K562 (cell line): ENCODE measurements around the gene ZNHIT6. TPM values are rescaled to one million over a fixed set of nuclear protein-coding genes. Genes with fewer than 3 reads are reported as not detected.

ENCODE experiments used
- ATAC-seq: fragments of 200-7000 bp; cut with Tn5 transposase; 3 replicates; pipeline ENCODE4 v1.9.1; 2020; ENCODE audit warnings: moderate library complexity
- BruUV-seq: library from RNA; stranded (reverse); fragments of 400-500 nt; replicated peaks from 2 replicates; lab custom pipeline; 2021; lab: Mats Ljungman, UMichigan
- CTCF ChIA-PET: fragments of 300-600 bp; formaldehyde crosslinking; extraction: SDS; loops from one replicate; lab custom pipeline; 2021; ENCODE audit warnings: low intra/inter-chr PET ratio; lab: Yijun Ruan, JAX
- POLR2A ChIA-PET: fragments of 300-600, 350-650 bp; sonication (Branson Sonifier 250); formaldehyde crosslinking; extraction: SDS; loops from one replicate; lab custom pipeline; 2021; ENCODE audit warnings: antibody characterized with exemption, inconsistent platforms; lab: Yijun Ruan, JAX
- DNase-seq, 4 experiments: peaks; one replicate each; pipeline versions ENCODE4 v3.0.0 to v3.0.0-alpha.2; 2011 to 2018; ENCODE audit warnings: low spot score in 3 of 4, mixed read lengths in 3 of 4; ENCODE audit errors: extremely low read depth in 1 of 4
- FAIRE-seq: peaks from 2 replicates; lab custom pipeline; 2011; peaks lifted over from hg19 to GRCh38; lab: Jason Lieb, UNC
- H2AFZ ChIP-seq: 2 replicates; pipeline ENCODE4 v1.6.0; 2011; ENCODE audit warnings: low read depth, low read length, control low read depth, inconsistent platforms
- H3K27ac ChIP-seq: fragments of 200-600 bp; 3 replicates; pipeline ENCODE4 v1.8.0; 2011; ENCODE audit warnings: low read depth, mild to moderate bottlenecking, control low read depth, inconsistent platforms, low read length, moderate library complexity, mixed read lengths; ENCODE audit errors: extremely low read depth
- H3K27me3 ChIP-seq, 2 experiments: fragments of 300-600 bp in 1 of 2; 2 replicates in 1 of 2; 3 replicates in 1 of 2; pipeline versions ENCODE4 v1.6.0 to v1.8.0; 2011; ENCODE audit warnings: inconsistent platforms in 2 of 2, low read length in 2 of 2, mild to moderate bottlenecking in 1 of 2, mixed read lengths in 1 of 2, moderate library complexity in 1 of 2; ENCODE audit not compliant: control insufficient read depth in 2 of 2, insufficient read depth in 2 of 2
- H3K36me3 ChIP-seq: fragments of 300-600 bp; 3 replicates; pipeline ENCODE4 v1.8.0; 2011; ENCODE audit warnings: mild to moderate bottlenecking, low read length, inconsistent platforms; ENCODE audit not compliant: control insufficient read depth, insufficient read depth
- H3K4me1 ChIP-seq, 2 experiments: fragments of 200-600 bp in 1 of 2; replicated peaks in 1 of 2; 2 replicates in 1 of 2; 3 replicates in 1 of 2; pipeline versions ENCODE4 v1.5.1 to v1.8.0; 2011; ENCODE audit warnings: inconsistent platforms in 2 of 2, low read length in 2 of 2, mild to moderate bottlenecking in 1 of 2, mixed read lengths in 1 of 2, moderate library complexity in 1 of 2; ENCODE audit not compliant: control insufficient read depth in 2 of 2, insufficient read depth in 2 of 2
- H3K4me2 ChIP-seq: 2 replicates; pipeline ENCODE4 v1.6.1; 2011; ENCODE audit warnings: low read length, control low read depth, inconsistent platforms, mixed read lengths; ENCODE audit not compliant: insufficient read depth
- H3K4me3 ChIP-seq: fragments of 200-600 bp; sonication (generic), shearing (Covaris generic); 2 replicates; pipeline ENCODE4 v1.5.1; 2016; ENCODE audit warnings: control low read depth, inconsistent platforms
- H3K79me2 ChIP-seq: fragments of 200-600 bp; 3 replicates; pipeline ENCODE4 v1.8.0; 2011; ENCODE audit warnings: low read length, inconsistent platforms; ENCODE audit not compliant: control insufficient read depth, insufficient read depth
- H3K9ac ChIP-seq, 2 experiments: 2 replicates each; pipeline versions ENCODE4 v1.6.0 to v1.6.1; 2011; ENCODE audit warnings: low read depth in 2 of 2, low read length in 2 of 2, control low read depth in 1 of 2, inconsistent platforms in 1 of 2, mild to moderate bottlenecking in 1 of 2, mixed read lengths in 1 of 2; ENCODE audit not compliant: insufficient read depth in 1 of 2
- H3K9me1 ChIP-seq: one replicate; pipeline ENCODE4 v1.6.0; 2011; ENCODE audit warnings: inconsistent platforms, mild to moderate bottlenecking, low read length, moderate library complexity; ENCODE audit not compliant: control insufficient read depth, insufficient read depth
- H3K9me3 ChIP-seq: replicated peaks from 2 replicates; pipeline ENCODE4 v1.5.1; 2011; ENCODE audit warnings: low read depth, low read length, inconsistent platforms; ENCODE audit not compliant: control insufficient read depth, insufficient read depth
- H4K20me1 ChIP-seq: replicated peaks from 2 replicates; pipeline ENCODE4 v1.6.1; 2011; ENCODE audit warnings: low read length, inconsistent platforms, mixed read lengths; ENCODE audit not compliant: control insufficient read depth, insufficient read depth
- GABPA ChIP-seq: fragments of 200-800 bp; sonication (Bioruptor generic); conservative IDR thresholded peaks from 2 replicates; pipeline ENCODE4 v1.6.1; 2016; ENCODE audit warnings: low read depth, missing genetic modification characterization, missing compliant biosample characterization
- PHF21A ChIP-seq: fragments of 450-650 bp; IDR thresholded peaks from 2 replicates; pipeline ENCODE4 v1.6.1; 2017; ENCODE audit warnings: low read depth, borderline replicate concordance
- U2AF2 ChIP-seq: fragments of 200-400 bp; formaldehyde crosslinking; optimal IDR thresholded peaks from 2 replicates; pipeline ENCODE3; 2017; ENCODE audit warnings: low read depth, mild to moderate bottlenecking, low read length
- ZBTB8A ChIP-seq: fragments of 450-650 bp; IDR thresholded peaks from 2 replicates; pipeline ENCODE4 v1.6.1; 2018; ENCODE audit warnings: mild to moderate bottlenecking, moderate library complexity; ENCODE audit not compliant: partially characterized antibody
- WGBS: fragments of 100-300 bp; shearing (Covaris generic); methylation state at CpG from one replicate; pipeline ENCODE4 v1.1.6; 2016; ENCODE audit warnings: low coverage, mixed read lengths; ENCODE audit not compliant: insufficient coverage; ENCODE audit errors: missing lambda C conversion rate; 5-methylcytosine and 5-hydroxymethylcytosine counted together
- in situ Hi-C: fragments of 300-500 bp; cut with MboI; formaldehyde crosslinking; loops from 4 replicates; pipeline ENCODE4 v1.15.0; 2018; ENCODE audit warnings: inconsistent platforms, mixed read lengths
- intact Hi-C: fragments of 100-400 bp; cut with micrococcal nuclease; formaldehyde crosslinking; loops from 2 replicates; pipeline ENCODE4 v1.14.2; 2022
- polyA plus RNA-seq, 8 experiments: library from polyadenylated mRNA; depleted of rRNA in 4 of 8; stranded (reverse) in 5 of 8; unstranded in 3 of 8; fragments of >200 nt; fragmentation: Nextera tagmentation in 2 of 8; fragmentation: Illumina TruSeq in 1 of 8; extraction: Ambion mirVana in 2 of 8; extraction: Trizol in 1 of 8; gene quantifications; 2 replicates each; pipeline versions ENCODE4 v1.2.1 to v1.2.3, GENCODE V29; 2011 to 2014; ENCODE audit warnings: inconsistent platforms in 1 of 8, missing spikeins in 1 of 8
- total RNA-seq, 7 experiments: library from RNA; depleted of rRNA in 6 of 7; stranded (reverse); fragments of >200 nt in 6 of 7; fragmentation: Illumina TruSeq in 2 of 7; extraction: Trizol in 2 of 7; gene quantifications; 2 replicates each; pipeline versions ENCODE4 v1.2.1 to v1.2.3, GENCODE V29; 2011 to 2021; ENCODE audit warnings: low replicate concordance in 1 of 7
- TF ChIP-seq, protein P1 (sequence below): sonication (generic); formaldehyde crosslinking; IDR thresholded peaks from 2 replicates; pipeline ENCODE4 v1.9.0; 2022; ENCODE audit warnings: mild to moderate bottlenecking, missing genetic modification reagents
- TF ChIP-seq, protein P2 (sequence below), 2 experiments: fragments of 450-650 bp; IDR thresholded peaks; 2 replicates each; pipeline ENCODE4 v1.6.1; 2018; ENCODE audit warnings: mild to moderate bottlenecking in 2 of 2, low read depth in 1 of 2; ENCODE audit not compliant: partially characterized antibody in 2 of 2
- TF ChIP-seq, protein P3 (sequence below): fragments of 450-650 bp; formaldehyde crosslinking; IDR thresholded peaks from 2 replicates; pipeline ENCODE4 v1.4.0; 2020; ENCODE audit warnings: mild to moderate bottlenecking, mixed read lengths

The ZNHIT6 gene
- total and polyA plus RNA-seq, 9 of the 15 experiments (the other 6 are each of a cell fraction or from before 2014, with no cell fraction given) = 15.4 to 37.6 (median 21.7) TPM

DNA sequence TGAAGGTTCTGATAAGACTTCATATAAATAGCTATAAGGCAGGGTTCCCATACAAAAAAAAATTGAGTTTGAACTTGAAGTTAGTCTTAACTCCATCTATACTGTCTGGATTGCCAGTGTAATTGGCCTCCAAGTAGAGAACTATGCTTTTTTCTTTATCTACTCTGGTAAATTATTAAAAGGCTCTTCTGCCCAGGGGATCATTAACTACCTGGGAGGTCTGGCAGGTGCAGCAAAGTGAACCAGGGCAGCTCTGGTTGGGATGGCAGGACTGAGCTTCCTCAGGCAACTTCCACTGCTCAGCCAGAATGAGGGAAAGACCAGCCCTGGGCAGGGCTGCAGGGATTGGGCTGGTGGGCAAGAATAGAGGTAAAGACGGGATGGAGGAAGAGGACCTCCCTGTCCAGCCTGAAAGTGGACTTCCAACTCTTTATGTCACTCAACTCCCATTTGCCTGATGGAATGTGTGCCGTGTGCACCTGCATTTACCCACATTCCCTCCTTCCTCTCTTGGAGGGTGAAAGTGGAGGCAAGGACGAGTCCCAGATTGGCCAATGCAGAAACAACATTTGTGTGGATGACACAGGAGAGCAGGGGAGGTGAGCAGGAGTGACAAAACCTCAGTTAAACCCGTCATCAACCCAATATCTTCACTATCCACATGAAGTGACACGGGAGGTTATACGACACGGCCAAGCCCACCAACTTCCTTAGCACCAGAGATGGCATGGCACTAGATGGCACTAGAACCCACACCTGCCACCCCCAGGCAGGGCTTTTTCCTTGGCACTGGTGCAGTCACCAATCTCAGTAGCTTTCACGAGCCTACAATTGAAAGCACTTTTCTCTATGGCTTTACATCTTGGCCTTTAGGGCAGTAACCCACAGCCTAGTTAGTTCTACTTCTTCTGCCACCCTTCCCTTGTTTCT lies 102.5 kb downstream of the ZNHIT6 start (continued):
- TF ChIP-seq U2AF2 (no peak), PHF21A (no peak), GABPA (tag) (no peak)
- TF ChIP-seq, protein P1, sequence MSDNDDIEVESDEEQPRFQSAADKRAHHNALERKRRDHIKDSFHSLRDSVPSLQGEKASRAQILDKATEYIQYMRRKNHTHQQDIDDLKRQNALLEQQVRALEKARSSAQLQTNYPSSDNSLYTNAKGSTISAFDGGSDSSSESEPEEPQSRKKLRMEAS (CRISPR knock-in tag) = no peak

DNA sequence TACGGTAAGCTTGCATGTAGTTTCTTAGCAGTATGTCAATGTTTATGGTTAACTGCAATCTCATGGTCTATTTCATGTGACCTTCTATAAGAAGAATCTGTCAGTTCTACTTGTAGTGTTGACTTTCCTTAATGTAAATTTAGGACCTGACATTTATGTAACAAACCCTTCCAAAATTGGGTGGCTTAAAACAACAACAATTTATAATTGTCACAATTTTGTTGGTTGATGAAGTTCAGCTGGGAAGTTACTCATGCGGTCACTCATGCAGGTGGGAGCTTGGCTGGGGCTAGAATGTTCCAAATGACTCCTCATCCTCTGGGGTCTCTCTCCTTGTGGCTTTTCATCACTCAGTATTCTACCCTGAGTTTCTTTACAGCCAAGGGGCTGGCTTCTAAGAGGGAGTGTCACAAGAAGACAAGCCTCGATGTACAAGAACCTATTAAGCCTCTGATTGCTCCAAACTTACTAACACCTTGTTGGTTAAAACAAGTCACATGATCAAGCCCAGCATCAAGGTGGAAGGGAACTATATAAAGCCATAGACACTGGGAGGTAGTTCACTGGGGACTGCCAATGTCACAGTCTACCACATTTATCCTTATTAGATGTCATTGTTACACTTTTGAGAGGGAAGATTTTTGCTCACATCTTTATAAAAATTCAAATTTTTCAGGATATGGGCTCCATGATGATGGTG lies 103.8 kb downstream of the ZNHIT6 start:
- H2AFZ ChIP-seq = no peak overlapping the region
- H3K4me2 ChIP-seq = no peak overlapping the region
- no peak overlapping the region for H3K9ac ChIP-seq
- H3K4me1 ChIP-seq = no peaks in the 10 kb centered on the region
- BruUV-seq = no TSS peak
- H3K9me1 ChIP-seq = no peaks in the 10 kb centered on the region
- FAIRE-seq = no peak
- H3K9me3 ChIP-seq = no peaks in the 10 kb centered on the region
- in situ Hi-C loops (no loop called here), intact Hi-C loops (no loop called here)
- CTCF ChIA-PET = no interaction called here
- no peak for ATAC-seq
- H3K79me2 ChIP-seq = no peaks in the 10 kb centered on the region
- DNase-seq = no peak
- H3K27me3 ChIP-seq = peaks cover 0 to 5% of the 10 kb centered on the region in 2 experiments; a peak in 2 of 5 replicates
- POLR2A ChIA-PET = interaction anchor here (1.0 kb wide), 1 partner anchor 23 kb away, joined by 3 read pairs; no protein-coding TSS in a partner anchor
- H3K4me3 ChIP-seq = no peak overlapping the region
- H4K20me1 ChIP-seq = no peaks in the 10 kb centered on the region
- no peaks in the 10 kb centered on the region for H3K36me3 ChIP-seq
- H3K27ac ChIP-seq = no peak overlapping the region
- WGBS = 0% methylated on average over 3 of the region's 3 CpGs
- no peak for TF ChIP-seq ZBTB8A
- TF ChIP-seq, protein P2, sequence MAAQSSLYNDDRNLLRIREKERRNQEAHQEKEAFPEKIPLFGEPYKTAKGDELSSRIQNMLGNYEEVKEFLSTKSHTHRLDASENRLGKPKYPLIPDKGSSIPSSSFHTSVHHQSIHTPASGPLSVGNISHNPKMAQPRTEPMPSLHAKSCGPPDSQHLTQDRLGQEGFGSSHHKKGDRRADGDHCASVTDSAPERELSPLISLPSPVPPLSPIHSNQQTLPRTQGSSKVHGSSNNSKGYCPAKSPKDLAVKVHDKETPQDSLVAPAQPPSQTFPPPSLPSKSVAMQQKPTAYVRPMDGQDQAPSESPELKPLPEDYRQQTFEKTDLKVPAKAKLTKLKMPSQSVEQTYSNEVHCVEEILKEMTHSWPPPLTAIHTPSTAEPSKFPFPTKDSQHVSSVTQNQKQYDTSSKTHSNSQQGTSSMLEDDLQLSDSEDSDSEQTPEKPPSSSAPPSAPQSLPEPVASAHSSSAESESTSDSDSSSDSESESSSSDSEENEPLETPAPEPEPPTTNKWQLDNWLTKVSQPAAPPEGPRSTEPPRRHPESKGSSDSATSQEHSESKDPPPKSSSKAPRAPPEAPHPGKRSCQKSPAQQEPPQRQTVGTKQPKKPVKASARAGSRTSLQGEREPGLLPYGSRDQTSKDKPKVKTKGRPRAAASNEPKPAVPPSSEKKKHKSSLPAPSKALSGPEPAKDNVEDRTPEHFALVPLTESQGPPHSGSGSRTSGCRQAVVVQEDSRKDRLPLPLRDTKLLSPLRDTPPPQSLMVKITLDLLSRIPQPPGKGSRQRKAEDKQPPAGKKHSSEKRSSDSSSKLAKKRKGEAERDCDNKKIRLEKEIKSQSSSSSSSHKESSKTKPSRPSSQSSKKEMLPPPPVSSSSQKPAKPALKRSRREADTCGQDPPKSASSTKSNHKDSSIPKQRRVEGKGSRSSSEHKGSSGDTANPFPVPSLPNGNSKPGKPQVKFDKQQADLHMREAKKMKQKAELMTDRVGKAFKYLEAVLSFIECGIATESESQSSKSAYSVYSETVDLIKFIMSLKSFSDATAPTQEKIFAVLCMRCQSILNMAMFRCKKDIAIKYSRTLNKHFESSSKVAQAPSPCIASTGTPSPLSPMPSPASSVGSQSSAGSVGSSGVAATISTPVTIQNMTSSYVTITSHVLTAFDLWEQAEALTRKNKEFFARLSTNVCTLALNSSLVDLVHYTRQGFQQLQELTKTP (IDR thresholded peaks at IDR 0.05; ENCODE audit: low read depth in 1 of 2, partially characterized antibody in 2 of 2) = no peak
- TF ChIP-seq, protein P3, sequence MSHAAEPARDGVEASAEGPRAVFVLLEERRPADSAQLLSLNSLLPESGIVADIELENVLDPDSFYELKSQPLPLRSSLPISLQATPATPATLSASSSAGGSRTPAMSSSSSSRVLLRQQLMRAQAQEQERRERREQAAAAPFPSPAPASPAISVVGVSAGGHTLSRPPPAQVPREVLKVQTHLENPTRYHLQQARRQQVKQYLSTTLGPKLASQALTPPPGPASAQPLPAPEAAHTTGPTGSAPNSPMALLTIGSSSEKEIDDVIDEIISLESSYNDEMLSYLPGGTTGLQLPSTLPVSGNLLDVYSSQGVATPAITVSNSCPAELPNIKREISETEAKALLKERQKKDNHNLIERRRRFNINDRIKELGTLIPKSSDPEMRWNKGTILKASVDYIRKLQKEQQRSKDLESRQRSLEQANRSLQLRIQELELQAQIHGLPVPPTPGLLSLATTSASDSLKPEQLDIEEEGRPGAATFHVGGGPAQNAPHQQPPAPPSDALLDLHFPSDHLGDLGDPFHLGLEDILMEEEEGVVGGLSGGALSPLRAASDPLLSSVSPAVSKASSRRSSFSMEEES = peak; percentile 85
